Activated CD8-positive, alpha-beta memory T cell treated with anti-CD3 and anti-CD28 coated beads, Interleukin-2, amount 50 U/mL, for 4 hours (primary cell): ENCODE measurements around the gene MYB.
A peak's percentile ranks its signal among the peaks of the same experiment; 100 is the strongest.
"Not testable (repeated sequence)": the region's sequence is repeated elsewhere in the genome, so short reads cannot be mapped to it uniquely, and the experiment has no call there.

ENCODE experiments used
- DNase-seq: peaks from one replicate; pipeline ENCODE4 v3.0.0-alpha.2; 2020

The MYB gene

DNA sequence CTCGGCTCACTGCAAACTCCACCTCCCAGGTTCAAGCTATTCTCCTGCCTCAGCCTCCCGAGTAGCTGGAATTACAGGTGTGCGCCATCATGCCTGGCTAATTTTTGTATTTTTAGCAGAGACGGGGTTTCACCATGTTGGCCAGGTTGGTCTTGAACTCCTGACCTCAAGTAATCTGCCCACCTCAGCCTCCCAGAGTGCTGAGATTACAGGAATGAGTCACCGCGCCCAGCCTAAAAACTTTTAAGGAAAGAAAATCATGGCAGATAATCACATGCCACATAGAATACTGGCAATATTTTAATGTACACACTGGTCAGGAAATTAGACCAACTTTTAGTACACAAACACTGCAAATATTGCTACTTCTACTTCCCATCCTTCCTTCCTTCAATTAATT is 16.7 kb upstream of the MYB start:
- DNase-seq, result not testable (repeated sequence)

DNA sequence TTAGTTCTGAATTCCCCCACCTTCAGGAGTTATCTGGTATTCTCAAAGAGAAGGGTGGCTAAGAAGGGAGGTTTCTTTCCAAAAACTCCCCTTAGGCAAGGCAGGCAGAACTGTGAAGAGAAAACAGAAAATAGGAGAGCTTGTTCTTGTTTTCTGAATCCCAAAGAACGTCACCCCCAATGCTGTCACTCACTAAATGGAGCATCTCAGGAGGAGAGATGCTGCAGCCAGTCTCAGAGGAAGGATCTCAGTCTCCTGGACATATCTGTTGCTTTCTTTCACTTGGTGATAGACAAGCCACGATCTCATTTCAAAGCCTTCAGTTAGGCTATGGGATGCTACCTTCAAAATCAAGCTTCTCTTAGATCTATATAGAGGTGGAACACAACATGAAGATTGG is 16.1 kb upstream of the MYB start:
- DNase-seq, result no peak

DNA sequence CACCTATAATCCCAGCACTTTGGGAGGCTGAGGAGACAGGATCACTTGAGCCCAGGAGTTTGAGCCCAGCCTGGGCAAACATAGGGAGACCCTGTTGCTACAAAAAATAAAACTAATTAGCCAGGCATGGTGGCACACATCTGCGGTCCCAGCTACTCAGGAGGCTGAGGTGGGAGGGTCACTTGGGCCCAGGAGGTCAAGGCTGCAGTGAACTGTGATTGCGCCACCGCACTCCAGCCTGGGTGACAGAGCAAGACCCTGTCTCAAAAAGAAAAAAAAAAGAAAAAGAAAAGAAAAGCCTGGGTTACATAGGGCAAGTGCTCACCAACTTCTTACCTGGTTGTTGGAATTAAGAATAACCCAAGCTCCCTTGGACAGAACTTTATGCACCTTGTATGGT is 14.6 kb upstream of the MYB start:
- no peak for DNase-seq

DNA sequence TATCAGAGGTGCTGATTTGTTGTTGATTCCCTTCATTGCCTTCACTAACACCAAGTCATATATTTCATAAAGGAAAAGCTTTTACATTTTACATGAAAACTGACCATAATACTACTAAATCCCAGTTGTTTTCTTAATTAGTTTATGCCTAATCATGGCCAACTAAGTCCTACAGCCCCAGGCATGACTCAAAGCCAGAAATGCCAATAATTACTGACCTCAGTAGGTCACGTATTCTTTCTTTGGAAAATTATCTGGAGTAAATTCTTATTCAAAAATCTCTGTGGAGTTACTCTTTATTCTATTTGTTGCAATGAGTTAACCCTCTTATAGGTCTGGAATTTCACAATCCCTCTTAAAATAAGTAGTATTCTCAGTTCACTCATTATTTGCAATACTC is 13.5 kb upstream of the MYB start:
- no peak for DNase-seq

DNA sequence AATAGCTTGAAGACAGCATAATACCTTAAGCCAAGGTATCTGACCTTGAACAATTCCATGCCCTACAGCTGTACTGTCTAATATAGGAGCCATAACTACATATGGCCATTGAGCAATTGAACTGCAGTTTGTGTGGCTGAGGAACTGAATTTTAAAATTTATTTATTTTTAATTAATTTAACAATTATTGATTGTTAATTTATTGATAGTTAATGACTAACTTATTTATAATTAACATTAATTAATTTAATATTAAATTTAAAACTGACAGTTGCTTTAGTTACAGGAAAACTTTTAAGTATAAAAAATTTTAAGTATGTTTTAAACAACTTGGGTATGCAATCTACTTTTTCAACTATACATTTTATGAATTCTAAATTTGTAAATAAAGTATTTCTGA is 12.3 kb upstream of the MYB start:
- DNase-seq, result no peak

DNA sequence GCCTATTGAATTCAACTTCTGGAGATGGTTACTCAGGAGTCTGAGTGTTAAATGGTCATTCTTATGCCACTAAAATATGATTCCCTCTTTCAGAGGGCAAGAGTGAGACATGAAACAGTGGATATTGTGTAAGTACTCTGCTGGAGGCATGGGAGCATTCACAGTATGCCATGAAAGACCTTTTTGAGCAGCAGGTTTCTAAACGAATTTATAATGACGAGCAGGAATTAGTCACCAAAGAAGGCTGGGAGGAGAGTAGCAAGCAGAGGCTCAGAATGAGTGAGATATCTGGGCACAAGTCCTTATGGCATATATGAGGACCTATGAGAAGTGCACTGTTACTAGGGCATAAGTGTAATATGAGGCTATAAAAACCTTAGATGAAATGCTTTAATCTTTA is 10.9 kb upstream of the MYB start:
- no peak for DNase-seq

DNA sequence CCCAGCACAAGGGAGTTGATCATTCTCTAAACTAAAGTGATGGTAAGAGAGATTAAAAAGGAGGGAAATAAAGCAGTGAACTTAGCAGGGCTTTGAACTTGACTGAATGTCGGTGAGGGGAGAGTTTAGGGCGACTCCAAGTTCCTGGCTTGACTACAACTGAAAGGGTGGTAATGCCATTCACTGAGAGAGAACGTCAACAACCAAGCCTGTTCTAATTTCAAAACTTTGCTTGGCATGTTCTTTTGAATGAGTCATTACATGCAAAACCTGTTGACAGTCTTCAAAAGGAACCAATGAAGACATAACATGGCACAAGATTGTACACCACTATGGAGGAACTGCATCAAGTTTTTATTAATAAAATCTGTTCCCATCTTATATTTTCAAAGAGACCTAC is 10.3 kb upstream of the MYB start:
- no peak for DNase-seq

DNA sequence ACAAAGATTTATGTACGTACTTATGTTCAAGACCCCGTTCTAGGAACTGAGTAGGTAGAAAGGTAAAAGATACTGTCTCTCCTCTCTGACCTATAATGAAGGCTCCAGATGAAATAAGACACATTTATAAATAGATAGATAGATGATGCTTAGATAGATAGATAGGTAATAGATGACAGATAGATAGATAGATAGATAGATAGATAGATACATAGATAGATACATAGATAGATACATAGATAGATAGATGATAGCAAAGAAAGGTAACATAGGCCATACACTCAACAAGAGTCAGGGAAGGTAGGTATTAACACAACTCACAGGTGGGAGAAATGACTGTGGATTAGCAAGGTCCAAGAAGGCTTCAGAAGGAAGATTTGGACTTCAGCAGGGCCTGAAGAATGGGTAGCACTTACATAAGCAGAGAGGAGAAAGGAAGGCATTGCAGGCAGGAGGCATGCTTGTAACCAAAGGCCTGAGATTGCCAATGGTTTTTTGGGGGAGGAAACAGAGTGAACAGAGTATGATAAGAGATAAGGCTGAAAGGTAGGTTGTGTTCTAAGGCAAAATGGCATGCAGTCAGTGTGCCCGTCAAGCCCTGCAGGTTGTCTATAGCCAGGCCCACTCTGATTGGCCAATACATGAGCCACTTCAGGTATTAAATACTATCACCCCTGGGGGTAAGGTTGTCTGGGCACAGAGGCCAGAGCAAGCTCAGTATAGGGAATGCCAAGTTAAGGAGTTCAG is 7.7 kb upstream of the MYB start:
- DNase-seq, result no peak

DNA sequence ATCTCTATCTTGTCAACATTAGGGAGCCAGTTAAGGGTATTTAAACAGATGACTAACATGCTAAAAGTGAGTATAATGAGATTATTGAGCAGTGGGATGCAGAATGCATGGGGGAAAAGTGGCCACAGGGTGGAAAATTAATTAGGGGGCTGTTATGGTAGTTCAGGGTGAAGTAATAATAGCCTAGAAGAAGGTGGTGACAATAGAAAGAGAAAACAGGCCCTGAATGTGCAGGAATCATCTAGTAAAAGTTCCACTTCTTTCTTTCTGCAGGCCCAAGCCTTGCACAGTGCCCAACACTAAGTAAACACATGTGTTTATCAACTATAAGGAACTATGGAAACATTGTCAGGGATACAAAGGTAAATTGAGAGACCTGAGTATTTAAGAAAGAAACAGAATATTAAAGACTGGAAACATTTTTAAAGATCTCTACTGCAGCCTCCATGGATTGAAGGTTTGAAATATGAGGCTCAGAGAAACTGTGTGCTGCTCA is 7.1 kb upstream of the MYB start:
- DNase-seq, result no peak

DNA sequence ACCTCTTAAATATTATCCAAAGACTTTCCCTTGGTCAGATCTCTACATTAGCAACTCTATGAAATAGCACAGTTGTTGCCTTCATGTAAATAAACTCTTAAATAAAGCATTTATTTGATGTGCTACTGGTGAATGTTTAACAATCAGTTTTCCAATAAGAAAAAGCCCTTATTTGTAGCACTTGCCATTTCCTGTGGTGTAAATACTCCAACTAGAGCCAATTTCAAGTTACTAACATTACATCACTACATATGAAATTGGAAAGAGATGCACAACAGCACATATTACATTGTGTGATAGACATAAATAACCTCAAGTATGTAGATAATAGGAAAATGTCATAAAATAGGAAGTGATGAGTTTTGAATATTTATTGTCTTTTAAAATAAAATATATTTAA is 5.0 kb upstream of the MYB start:
- no peak for DNase-seq

DNA sequence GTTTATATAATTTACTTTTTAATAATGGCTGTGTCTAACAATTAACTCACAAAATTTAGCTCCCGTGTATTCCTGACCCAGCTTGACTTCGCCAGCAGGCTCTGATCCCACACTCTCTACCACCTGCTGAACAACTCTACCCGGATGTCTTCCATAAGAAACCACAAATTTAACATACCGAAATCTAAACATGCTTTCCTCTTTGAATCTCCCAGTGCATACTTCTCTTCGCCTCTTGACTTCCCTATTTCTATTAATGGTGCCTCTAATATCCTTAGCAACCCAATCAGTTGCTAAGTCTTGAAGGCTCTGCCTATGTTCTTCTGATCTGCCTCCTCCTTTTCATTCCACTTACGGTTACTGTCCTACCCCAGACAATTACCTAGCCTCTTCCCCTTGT is 4.6 kb upstream of the MYB start:
- no peak for DNase-seq

DNA sequence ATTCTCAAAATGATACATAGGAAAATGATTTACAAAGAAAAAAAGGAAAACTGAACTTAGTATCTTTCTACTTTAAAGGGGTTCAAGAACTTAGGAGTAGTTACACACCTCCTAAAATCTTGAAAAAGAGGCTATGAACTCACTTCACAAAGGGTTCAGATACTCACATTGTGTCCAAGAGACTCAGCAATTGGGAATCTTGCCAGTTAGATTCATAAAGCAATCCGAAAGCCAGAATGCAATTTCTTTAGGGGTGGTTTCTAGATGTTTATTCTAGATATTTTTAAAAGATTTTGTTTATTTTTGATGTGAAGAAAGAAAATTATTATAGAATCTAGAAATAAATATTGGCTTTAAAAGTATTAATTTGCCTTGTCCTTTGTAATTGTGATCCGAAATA is 1.7 kb upstream of the MYB start:
- DNase-seq, result no peak

DNA sequence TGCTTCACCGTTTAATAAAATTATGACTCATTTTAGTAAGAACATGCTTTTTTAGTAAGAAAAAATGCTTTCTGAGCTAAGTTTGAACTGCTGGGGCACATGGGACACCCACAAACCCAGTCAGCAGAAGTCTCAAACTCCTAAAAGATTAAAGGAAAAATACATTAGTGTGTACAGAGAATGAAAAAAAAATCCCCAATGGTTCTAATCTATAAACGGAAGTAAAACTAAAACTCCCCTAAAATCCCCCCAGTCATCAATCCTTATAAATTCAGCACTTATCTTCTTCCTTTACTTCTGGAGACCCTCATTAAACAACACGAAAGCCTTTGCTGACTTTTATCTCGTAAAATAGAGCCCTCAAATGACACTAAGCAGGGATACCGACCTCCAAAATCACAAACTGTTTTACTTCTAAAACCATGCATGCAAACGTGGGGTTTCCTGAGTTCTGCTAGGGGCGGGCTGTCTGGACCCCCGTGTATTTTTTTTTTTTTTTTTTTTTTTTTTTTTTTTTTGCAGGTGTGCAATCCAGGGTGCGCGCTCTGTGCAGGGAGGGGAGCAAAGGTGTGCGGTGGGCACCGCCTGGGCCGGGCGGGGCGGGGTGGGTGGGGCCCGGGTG is 1.1 kb upstream of the MYB start:
- no peak for DNase-seq

DNA sequence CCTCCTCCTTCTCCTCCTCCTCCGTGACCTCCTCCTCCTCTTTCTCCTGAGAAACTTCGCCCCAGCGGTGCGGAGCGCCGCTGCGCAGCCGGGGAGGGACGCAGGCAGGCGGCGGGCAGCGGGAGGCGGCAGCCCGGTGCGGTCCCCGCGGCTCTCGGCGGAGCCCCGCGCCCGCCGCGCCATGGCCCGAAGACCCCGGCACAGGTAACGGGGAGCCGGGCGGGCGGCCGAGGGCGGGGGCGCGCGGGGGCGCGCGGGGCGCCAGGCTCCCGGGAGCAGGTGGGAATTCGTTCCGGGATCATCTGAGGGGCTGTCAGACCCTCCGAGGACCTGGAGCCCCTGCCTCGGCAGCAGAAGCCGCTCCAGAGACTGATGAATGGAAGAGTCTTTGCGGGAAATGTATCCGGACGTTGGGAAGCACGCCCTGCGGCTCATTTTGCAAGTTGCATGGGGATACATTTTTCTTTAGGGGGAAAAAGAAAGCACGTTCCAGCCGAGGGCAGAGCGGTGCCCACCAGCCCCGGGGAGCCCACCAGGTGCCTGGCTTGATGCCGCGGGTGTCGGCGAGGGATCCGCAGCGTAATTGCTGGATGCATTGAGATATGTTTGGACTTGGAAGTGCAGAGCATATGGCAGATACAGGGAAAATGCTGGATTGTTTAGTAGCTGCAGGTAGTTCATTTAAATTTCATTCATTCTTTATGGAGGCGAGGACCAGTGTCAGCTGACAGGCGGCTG is 394 bp downstream of the MYB start:
- DNase-seq, result peak; percentile 23

DNA sequence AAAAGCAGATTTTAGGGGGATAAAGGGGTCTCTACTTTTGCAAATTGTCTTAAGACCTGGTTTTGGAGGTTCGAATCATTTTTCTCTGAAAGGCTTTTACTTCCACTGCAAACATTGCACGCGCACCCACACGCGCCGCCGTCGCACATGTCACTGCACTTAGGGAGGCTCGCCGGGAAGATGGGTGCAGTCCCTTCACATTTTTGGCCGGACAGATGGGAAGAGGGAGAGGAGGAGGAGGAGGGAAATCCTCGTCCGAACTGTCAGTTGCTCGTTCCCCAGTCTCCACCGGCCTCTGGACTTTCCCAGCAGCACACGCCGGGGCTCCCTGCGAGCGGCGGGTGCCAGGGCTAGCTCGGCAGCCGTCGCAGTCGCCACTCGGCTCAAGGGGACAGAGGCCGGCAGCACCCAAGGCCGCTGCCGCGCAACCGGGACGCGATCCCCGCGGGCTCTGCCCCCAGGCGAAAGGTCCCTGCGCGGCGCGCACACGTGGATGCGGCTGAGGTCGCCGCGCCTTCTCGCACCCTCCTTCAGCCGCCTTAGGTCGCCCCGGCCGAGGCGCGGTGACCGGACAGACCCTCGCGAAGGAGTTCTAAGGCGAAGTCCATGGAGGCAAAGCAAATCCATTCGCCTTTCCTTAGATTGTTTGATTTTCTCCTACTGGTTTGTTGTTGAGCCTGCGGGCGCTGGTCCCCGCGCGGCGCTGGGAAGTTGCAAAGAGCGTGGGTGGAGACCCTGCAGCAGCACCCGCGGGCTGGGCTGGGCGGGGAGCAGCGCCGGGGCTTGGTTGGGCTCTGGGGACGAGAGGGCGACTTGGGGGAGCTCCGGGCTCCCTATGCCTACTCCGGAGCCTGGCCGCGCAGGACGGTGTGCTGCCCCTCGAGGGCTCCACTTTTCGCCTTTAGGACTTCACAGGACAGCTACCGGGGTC is 1.2 kb downstream of the MYB start:
- DNase-seq, result peak; percentile 63

DNA sequence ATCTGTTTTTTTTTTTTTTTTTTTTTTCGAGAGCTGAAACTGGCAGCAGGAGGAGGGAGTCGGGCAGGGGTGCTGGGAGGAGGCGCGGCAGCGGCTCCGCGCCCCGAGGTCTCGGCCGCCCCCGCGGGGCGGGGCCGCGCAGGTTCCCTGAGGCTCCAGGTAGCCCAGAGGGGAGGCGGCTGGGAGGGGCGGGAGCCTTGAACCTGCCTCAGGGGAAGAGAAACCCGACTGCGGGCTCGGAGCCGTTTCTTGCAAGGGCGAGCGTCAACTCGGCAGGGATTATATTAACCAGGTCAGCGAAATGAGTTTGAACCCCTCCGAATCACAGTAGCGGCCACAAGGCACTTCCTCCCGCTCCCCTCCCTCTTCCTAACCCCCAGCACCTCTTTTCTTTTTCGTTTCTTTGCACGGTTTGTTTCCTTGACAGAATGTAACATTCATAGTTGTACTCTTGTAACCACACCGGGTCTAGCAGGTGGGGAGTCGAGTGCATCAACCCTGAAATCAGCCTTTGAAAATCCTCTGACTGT is 2.0 kb downstream of the MYB start:
- DNase-seq, result peak; percentile 81

DNA sequence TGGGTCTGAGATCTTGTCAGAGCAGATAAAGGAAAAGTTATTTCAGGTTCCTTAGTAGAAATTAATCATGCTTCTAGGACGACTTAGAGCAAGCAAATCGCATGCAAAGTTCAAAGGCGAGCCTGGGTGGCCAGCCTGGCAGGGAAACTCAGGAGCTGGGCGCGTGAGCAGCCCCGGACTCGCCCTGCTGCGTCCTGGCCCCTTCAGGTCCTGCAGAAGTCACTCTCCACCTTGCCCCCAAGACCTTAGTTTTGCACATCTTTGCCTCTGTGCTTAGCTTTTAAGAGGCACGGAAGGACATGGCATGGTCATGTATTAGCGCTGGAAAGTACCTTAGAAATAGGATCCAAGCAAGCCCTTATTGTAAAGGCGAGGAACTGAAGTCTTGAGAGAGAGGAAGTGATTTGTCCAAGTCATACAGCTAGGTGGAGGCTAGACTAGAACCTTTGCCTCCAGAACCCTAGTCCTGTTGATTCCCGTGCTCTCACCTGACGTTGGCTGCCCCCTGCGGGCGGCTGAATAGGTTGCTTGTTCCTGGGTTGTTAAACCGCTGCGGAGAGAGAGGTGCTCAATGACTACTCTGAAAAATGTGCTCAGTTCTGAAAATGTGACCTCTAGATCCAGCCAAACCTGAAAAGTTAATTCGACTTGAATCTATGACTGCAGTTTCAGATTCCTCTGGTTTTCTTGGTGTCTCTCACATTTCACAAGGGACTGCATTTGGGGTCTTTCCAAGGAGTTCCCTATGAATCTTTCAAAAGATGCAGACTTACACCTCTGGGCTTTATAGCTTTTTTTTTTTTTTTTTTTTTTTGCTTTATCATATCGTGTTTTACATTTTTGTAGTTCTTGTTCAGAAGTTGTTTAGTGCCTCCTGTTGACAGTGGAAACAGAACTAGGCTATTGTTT is 2.7 kb downstream of the MYB start:
- DNase-seq, result peak; percentile 79

DNA sequence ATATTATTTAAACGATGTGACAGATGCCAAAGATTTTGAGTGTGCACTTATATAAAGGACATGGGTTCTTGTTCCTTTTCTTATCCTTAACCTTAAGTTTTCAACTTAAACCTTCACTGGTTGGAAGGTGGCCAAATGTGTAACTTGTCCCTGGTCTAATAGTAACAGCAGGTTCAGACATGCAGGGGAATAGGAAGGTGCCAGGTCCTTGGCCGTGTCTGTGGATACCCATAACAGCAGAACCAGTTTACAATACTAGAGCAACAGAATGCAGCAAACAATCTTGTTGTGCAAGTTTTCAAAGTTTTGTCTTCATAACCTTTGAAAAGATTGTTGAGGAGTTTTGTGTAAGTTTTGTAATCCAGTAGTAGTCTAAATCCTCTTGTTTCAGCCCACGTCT is 4.4 kb downstream of the MYB start:
- no peak for DNase-seq

DNA sequence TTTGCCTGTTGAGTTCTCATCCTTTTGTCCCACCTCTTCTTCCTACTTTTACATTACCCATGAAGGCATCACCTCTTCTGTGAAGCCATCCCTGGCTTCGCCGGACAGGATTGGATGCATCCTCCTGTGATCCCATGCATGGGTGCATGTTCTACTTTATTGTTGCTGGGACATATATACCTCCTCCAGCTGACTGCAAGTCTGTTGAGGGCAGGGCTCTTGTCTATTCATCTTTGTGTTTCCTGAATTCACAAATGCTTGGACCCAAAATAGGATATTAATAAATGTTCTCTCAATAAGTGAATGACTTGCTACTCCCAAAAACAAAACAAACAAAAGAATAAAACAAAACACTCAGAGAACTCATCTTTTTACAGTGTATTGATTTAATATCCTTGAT is 5.1 kb downstream of the MYB start:
- DNase-seq, result no peak

DNA sequence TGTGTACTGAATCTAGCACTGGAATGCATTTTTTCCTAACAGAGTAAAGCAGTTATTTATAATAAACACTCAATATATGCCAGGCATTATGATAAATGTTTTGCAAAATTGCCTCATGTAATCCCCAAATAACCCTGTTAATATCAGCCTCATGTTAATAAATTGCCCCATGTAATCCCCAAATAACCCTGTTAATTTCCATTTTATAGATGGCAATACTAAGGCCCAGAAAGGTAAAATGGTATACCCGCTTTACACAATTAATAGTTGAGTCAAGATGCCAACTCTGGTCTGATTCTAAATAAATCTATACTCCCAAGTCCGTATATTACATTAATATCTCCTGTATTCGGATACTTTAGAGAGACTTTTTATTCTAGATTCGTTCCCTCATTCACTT is 6.3 kb downstream of the MYB start:
- no peak for DNase-seq

DNA sequence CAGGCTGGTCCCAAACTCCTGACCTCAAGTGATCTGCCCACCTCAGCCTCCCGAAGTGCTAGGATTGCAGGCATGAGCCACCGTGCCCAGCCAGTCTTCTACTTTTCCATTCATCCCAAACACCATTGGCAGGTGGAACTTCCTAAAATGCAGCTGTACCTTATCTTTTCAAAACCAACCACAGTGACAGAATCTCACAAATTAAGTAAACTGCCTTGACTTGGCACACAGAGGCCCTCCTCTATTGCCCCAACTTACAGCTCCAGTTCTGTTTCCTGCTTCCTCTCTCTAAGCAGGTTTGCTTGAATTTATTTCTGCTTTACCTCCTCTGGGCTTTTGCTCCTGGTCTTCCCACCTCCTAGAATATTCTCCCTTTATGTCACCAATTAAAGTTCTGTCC is 7.6 kb downstream of the MYB start:
- no peak for DNase-seq

DNA sequence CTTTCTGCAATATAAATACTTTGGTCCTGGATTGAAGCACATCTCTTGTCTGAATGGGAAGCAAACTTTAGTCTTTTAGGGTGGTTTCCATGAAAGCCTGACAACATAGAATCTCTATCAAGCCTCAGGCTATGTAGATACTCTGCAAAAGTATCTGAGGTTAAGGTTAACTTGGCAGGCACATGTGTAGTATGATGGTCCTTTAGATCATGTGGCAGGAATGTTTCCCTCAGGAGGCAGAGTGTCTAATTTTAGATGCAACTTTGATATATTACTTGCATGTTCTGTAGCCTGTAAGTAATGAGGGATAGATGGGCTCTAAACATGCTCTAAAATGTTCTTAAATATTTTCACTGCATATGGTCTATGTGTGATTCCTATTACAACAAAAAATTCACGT is 8.2 kb downstream of the MYB start:
- no peak for DNase-seq
